GM19025 (cell line): ENCODE measurements around the gene ESM1.

Experiments used
- ATAC-seq: cut with Tn5 transposase; IDR thresholded peaks from one replicate; pipeline ENCODE4 v1.9.1; 2021; ENCODE audit warnings: mild to moderate bottlenecking, low read depth, moderate library complexity; ENCODE audit not compliant: unreplicated experiment

Gene ESM1

GRCh38 chr5:54988218-54988617, 2.8 kb upstream of the ESM1 start:
- no peak for ATAC-seq

- ATAC-seq, result no peak
Measured at GRCh38 chr5:54986269-54986654, 869 bp upstream of the ESM1 start.

GRCh38 chr5:54981928-54982327, 3.5 kb downstream of the ESM1 start:
- ATAC-seq, result no peak

- no peak for ATAC-seq
Measured at GRCh38 chr5:54975701-54976100, 9.7 kb downstream of the ESM1 start.

- ATAC-seq, result no peak
Measured at GRCh38 chr5:54969856-54970828, 15.3 kb downstream of the ESM1 start.

GRCh38 chr5:54969242-54969641, 16.2 kb downstream of the ESM1 start:
- no peak for ATAC-seq

- no peak for ATAC-seq
Measured at GRCh38 chr5:54965806-54966205, 19.6 kb downstream of the ESM1 start.

GRCh38 chr5:54964405-54964804, 21.0 kb downstream of the ESM1 start:
- ATAC-seq, result no peak

GRCh38 chr5:54959673-54960418, 25.5 kb downstream of the ESM1 start:
- ATAC-seq, result no peak

GRCh38 chr5:54956922-54957321, 28.5 kb downstream of the ESM1 start:
- no peak for ATAC-seq

GRCh38 chr5:54947187-54947586, 38.2 kb downstream of the ESM1 start:
- no peak for ATAC-seq

GRCh38 chr5:54946306-54946819, 39.0 kb downstream of the ESM1 start:
- ATAC-seq, result no peak

GRCh38 chr5:54944364-54944763, 41.0 kb downstream of the ESM1 start:
- ATAC-seq, result no peak

- no peak for ATAC-seq
Measured at GRCh38 chr5:54942064-54942778, 43.2 kb downstream of the ESM1 start.

- ATAC-seq, result no peak
Measured at GRCh38 chr5:54936201-54936600, 49.2 kb downstream of the ESM1 start.

- ATAC-seq, result no peak
Measured at GRCh38 chr5:54932789-54933188, 52.6 kb downstream of the ESM1 start.

GRCh38 chr5:54930736-54931135, 54.7 kb downstream of the ESM1 start:
- ATAC-seq, result no peak
